HG02678 (cell line): ENCODE data around the gene PRPH.
"Not testable (repeated sequence)": the region's sequence is repeated elsewhere in the genome, so short reads cannot be mapped to it uniquely, and the experiment has no call there.

Experiments
- ATAC-seq: cut with Tn5 transposase; IDR thresholded peaks from one replicate; pipeline ENCODE4 v1.9.1; 2021; ENCODE audit warnings: mild to moderate bottlenecking, moderate library complexity; ENCODE audit not compliant: unreplicated experiment

Gene PRPH

DNA sequence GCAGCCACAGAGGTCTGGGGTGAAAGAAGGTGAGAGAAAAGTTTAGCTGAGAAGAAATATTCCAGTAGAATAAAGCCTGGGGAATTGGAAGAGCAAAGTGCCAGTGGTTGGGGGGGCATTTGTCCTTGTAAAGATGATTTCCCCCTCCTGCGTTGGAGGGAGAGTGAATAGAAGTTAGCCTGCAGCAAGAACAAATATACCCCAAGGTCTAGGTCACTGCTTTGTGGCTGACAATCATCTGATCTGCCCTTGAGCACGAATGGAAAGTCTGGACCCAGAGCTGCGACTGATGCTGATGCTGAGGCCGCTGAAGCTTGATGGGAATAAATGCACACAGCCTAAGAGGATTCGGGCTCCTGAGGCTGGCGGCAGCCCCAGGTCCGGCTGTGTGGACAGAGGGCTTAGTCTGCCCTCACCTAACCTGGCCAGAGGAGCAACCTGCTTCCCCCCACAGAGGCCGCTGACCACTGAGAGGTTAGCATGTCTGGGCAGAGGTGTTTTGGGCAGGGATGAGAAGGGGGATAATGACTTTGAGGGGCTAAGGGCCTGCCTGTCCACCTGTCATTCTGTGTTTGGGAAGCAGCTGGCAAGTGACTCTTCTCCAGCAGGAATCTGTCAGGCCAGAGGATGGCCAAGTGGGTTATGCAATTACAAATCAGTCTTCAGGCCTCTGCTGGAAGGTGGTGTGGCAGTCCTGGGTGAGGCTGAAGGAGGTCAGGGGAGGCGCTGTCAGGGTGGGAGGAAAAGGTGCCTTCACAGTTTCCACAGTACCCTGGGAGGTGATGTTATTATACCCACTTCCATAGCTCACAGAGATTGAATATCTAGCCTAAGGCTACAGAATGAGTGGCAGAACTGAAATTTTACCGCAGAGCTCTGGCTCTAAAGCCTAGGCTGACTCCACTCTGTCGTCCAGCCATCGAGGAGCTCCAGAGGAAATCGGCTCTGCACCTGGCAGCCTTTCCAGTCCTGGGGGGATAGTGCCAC, 18.4 kb upstream of the PRPH start:
- no peak for ATAC-seq

DNA sequence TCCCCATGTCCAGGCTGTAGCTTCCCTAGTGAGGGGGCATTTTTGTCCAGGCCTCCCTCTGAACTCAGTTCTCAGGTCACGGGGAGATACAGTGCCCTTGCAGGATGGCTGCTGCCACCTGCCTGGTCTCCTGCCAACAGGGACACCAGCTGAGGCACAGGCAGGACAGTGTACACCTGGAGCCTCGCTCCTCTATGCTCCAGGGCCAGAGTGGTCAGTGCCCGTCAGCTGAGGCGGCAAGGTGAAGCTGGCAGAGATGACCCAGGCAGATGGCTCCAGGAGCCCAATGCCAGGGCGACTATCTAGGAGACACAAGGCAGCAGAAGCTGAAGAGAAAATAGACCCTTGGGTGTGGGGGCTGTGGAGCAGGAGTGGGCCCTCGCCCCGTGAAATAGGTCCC, 17.5 kb upstream of the PRPH start:
- ATAC-seq, result no peak

DNA sequence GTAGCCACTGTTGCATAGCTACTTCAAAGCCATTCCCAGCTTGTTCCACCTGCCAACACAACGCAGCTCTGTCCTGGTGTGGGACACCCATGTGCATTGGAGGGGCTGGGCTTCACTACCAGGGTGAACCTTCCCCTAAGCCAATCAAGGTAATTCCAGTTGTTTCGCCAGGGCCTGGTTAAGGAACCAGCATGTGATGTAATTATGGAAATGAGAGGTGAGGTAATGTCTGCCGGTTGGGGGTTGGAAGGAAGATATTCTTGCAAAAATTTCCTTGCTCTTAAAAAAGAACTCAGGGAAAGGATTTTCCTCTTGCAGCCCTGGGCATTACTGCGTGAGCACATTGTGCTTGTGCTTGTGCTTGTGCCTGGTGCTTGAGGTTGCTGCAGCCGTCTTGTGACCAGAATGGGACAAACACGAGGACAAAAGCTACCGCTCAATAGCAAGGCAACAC, 15.2 kb upstream of the PRPH start:
- no peak for ATAC-seq

DNA sequence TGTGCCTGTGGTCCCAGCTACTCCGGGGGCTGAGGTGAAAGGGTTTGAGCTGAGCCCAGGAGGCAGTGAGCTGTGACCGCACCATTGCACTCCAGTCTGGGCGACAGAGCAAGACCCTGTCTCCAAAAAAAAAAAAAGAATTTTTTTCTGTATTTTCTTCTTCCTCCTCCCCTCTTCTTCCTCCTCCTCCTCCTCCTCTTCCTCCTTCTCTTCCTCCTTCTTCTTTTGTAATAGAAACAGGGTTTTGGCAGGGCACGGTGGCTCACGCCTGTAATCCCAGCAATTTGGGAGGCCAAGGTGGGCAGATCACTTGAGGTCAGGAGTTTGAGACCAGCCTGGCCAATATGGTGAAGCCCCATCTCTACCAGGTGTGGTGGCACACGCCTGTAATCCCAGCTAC, 14.4 kb upstream of the PRPH start:
- ATAC-seq, result not testable (repeated sequence)

GRCh38 chr12:49282302-49282701, 12.6 kb upstream of the PRPH start:
- ATAC-seq, result no peak

- ATAC-seq, result not testable (repeated sequence)
These were observed 12.1 kb upstream of the PRPH start for GRCh38 chr12:49282740-49283375.

- no peak for ATAC-seq
These were observed 11.2 kb upstream of the PRPH start for GRCh38 chr12:49283541-49284429.

GRCh38 chr12:49284672-49285071, 10.3 kb upstream of the PRPH start:
- no peak for ATAC-seq

DNA sequence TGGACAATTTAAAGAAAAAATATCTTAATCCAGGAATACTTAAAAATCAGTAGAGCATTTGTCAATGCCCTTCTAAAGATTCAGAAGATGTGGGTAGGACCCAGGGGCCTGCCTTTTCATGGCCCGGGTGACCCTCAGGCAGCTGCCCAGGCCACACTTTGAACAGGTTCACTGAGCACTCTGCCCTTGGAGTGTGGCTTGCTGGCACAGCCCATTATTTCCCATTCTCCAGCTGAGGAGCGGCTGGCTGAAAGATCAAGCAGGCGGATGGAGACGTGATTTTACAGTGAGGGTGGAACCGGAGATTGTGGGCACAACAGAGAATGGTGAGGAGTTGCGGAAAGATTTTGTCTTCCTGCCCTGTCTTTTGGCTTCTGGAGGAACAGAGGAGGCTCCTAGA, 7.1 kb upstream of the PRPH start:
- no peak for ATAC-seq

- ATAC-seq, result no peak
These were observed 6.5 kb upstream of the PRPH start for GRCh38 chr12:49288412-49288853.

GRCh38 chr12:49288922-49289555, 5.9 kb upstream of the PRPH start:
- ATAC-seq, result no peak

GRCh38 chr12:49292729-49293055, 2.3 kb upstream of the PRPH start:
- no peak for ATAC-seq

DNA sequence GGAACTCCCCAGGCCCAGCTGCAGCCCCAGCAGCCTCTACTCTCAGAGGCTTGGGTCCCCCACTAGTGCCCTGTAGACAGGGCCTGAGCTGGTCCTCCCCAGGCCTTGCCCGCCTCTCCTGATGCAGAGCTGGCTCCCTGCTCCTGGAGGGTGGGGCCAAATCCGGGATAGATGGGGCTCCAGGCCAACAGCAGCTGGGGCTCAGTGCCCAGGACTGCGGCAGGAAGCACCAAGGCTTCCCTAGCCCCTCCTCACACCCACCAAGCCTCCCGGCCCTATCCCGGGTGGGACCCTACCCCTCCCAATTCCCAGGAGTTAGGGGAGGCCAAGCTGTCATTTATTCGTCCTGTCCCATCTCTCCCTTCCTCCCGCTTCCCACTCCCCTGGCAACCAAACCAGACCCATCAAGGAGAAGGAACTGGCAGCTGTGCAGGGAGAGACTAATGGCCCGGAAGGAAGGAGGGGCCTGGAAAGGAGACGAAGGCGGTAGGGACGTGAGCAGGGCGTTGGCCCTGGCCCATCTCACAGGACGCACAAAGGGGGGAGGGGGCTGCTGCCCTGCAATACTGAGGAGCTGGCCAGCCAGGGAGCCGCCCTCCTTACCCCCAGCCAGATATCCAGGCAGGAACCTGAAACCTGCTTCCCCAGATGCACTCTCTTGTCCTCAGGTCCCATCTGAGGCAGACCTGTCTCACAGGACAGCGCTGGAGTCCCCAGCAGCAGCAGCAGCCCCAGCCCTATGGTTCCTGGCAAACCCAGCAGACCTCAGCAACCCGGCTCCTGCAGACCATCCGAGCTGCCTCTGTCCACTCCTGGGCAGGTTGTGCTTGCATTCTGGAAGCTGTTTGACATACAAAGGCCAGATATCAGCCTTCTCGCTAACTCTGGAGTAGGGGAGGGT, 1.6 kb upstream of the PRPH start:
- no peak for ATAC-seq

DNA sequence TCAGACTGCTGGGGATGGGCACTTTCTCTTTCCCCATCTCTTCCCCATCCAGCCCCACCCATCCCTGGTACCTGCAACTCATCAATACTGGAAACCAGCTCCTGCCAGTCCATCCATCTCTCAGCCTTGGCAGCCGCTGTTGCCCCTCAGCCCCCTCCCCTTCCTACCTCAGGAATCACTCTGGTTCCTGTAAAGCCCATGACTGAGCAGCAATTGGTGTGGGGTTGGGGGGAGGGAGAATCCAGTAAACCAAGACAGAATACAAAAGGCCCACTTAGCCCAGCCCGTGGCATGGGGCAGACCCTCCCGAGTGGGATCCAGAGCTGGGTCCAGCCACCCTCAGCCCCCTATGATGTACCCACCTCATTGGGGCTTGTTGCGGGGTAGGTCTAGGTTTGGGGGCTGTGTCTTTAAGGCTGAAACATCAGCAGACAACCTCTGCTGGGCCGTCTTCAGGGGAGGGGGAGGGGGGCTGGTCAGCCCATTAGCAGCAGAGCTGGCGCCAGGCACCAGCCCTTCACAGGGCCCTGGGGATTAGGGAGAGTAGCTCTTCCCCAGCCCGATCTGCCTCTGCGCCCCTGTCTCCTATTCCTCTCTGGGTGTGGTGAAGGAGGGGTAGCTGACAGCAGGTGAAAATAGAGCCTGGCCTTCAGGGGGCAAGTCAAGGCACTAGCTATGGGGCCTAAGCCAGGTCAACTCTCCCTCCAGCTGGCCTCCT, 702 bp upstream of the PRPH start:
- no peak for ATAC-seq

DNA sequence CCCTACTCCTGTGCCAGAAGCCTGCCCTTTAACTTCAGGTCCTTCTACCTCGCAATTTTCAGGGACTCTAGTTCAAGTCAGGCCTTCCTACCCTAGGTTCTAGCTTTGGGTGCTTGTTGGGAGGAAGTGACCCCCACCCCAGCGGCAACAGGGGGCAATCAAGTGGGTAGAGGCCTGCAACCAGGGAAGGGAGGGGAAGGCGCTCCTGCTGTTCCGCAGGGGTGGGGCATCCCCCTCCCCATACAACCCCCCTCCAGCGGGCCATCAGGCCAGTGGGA, 204 bp upstream of the PRPH start:
- no peak for ATAC-seq

DNA sequence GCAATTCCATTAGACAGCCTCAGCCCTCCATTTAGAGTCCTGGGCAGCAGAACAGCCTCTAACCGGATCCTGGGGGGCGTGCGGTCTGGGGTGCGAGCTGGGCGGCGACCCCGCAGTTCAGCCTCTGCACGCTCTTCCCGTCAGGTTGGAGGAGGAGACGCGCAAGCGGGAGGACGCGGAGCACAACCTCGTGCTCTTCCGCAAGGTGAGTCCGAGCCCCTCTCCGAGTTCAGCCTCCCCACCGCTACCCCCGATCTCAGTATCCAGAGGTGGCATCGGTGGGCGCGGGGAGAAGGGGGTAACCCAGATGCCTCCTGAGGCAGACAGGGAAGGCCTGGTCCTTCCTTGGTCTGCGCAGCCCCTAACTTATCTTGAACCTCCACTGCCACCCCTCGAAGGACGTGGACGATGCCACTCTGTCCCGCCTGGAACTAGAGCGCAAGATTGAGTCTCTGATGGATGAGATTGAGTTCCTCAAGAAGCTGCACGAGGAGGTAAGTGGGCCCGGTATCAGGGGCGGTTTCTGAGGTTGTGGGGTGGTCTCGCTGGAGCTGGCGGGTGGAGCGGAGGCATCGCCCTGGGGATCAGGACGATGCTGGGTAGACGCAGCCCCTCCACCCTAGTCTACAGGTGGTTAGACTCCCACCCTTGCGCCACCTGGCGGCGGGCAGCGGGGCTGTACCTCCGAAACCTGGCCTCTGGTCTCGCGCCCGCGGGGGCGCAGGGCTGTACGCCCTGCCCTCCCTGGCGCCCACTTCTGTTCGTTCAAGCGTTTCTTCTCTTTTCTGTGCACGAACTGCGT, 1.3 kb downstream of the PRPH start:
- no peak for ATAC-seq

DNA sequence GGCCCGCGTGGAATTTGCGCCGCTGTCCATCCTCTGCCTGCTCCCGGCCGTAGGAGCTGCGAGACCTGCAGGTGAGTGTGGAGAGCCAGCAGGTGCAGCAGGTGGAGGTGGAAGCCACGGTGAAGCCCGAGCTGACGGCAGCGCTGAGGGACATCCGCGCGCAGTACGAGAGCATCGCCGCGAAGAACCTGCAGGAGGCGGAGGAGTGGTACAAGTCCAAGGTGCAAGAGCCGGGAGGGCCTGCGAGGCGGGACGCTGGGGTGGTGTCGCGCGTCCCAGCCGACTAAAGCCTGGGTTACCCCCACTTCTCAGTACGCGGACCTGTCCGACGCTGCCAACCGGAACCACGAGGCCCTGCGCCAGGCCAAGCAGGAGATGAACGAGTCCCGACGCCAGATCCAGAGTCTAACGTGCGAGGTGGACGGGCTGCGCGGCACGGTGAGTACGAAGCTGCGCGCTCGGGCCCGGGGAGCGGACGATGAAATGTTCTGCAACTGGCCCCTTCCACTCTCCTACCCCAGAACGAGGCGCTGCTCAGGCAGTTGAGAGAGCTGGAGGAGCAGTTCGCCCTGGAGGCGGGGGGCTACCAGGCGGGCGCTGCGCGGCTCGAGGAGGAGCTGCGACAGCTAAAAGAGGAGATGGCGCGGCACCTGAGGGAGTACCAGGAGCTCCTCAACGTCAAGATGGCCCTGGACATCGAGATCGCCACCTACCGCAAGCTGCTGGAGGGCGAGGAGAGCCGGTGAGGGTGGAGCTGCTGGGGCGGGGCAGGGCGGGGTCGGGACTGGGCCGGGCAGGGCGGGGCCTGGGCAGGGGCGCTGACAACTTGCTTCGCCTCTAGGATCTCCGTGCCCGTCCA, 2.1 kb downstream of the PRPH start:
- no peak for ATAC-seq

DNA sequence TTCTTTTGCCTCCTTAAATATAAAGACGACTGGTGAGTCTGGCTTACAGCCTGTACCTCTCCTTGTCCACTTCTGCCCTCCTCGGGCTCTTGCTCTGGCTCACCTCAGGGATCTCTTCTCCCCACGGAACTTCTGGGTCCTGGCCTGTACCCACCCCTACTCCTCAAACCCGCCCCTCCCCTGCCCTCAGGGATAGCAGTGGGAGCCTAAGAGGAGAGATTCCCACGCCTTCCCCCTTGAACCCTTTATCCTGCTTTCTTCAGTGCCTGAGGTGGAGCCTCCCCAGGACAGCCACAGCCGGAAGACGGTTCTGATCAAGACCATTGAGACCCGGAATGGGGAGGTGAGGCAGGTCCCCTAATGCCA, 2.7 kb downstream of the PRPH start:
- ATAC-seq, result no peak
